ENCODE results near the gene NLRC5.

The NLRC5 gene

GRCh38 chr16:57023541-57024249, 34.3 kb downstream of the NLRC5 start:
- no peak for DNase-seq (ENCODE audit: low spot score)

GRCh38 chr16:57024894-57025680, 35.7 kb downstream of the NLRC5 start:
- DNase-seq (ENCODE audit: low spot score) = no peak

GRCh38 chr16:57025941-57026777, 36.8 kb downstream of the NLRC5 start:
- DNase-seq (ENCODE audit: low spot score) = no peak

GRCh38 chr16:57026778-57027062, 37.4 kb downstream of the NLRC5 start:
- no peak for DNase-seq (ENCODE audit: low spot score)

- no peak for DNase-seq (ENCODE audit: low spot score)
Observed at GRCh38 chr16:57027067-57027466, 37.7 kb downstream of the NLRC5 start.

- DNase-seq (ENCODE audit: low spot score) = no peak
Observed at GRCh38 chr16:57028086-57028485, 38.7 kb downstream of the NLRC5 start.

- DNase-seq (ENCODE audit: low spot score) = no peak
Observed at GRCh38 chr16:57029161-57030160, 40.1 kb downstream of the NLRC5 start.

GRCh38 chr16:57030346-57030902, 41.1 kb downstream of the NLRC5 start:
- no peak for DNase-seq (ENCODE audit: low spot score)

GRCh38 chr16:57031156-57031555, 41.8 kb downstream of the NLRC5 start:
- no peak for DNase-seq (ENCODE audit: low spot score)

GRCh38 chr16:57032346-57032745, 43.0 kb downstream of the NLRC5 start:
- no peak for DNase-seq (ENCODE audit: low spot score)

- no peak for DNase-seq (ENCODE audit: low spot score)
Observed at GRCh38 chr16:57032931-57033330, 43.6 kb downstream of the NLRC5 start.

GRCh38 chr16:57036315-57036714, 47.0 kb downstream of the NLRC5 start:
- no peak for DNase-seq (ENCODE audit: low spot score)

- no peak for DNase-seq (ENCODE audit: low spot score)
Observed at GRCh38 chr16:57036945-57037344, 47.6 kb downstream of the NLRC5 start.

- no peak for DNase-seq (ENCODE audit: low spot score)
Observed at GRCh38 chr16:57038166-57038565, 48.8 kb downstream of the NLRC5 start.

- no peak for DNase-seq (ENCODE audit: low spot score)
Observed at GRCh38 chr16:57039148-57039812, 49.9 kb downstream of the NLRC5 start.

GRCh38 chr16:57041182-57042156, 52.1 kb downstream of the NLRC5 start:
- no peak for DNase-seq (ENCODE audit: low spot score)

- DNase-seq (ENCODE audit: low spot score) = no peak
Observed at GRCh38 chr16:57042157-57043111, 53.1 kb downstream of the NLRC5 start.

- no peak for DNase-seq (ENCODE audit: low spot score)
Observed at GRCh38 chr16:57043248-57043647, 53.9 kb downstream of the NLRC5 start.

Data from HuH-7 (cell line).